ENCODE data around the gene HID1. TPM values are rescaled to one million over a fixed set of nuclear protein-coding genes. Genes with fewer than 3 reads are reported as not detected.

HID1 gene
- total RNA-seq, 3 donors from 2014 or later (not counting 1 experiment from before 2014, with no cell fraction given): 0.66 to 9.5 (median 2.8) TPM

DNA sequence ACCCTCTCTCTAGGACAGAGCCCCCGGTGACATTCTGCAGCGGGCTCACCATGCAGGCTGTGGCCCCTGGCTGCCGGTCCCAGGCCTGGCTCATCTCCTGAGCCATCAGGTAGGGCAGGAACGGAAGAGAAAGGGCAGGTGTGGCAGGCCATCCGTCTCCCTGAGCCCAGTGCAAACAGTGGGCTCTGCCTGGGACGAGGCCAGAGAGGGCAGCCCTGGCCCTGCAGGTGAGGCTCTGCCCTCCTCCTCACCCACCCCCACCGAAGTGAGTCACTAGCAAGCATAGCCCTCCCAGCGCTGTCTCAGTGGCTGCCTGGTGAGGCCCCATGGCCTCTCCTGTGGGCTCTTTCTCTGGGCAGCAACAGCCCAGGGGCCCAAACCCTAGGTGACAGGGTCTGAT lies 22.4 kb downstream of the HID1 start:
- ATAC-seq (no peak), DNase-seq (no peak)
- Mint-ChIP-seq H3K9me3 (no peaks in the 10 kb centered on the region), H3K4me3 (no peak overlapping the region), H3K27me3 (ENCODE audit: low read depth in 2 of 2) (peaks cover 0 to 1% of the 10 kb centered on the region in 2 donors), H3K4me1 (no peaks in the 10 kb centered on the region), H3K36me3 (no peaks in the 10 kb centered on the region), H3K27ac (no peak overlapping the region)
- no peak overlapping the region for H3K4me3 ChIP-seq (ENCODE audit: low read length)
- H3K9me3 ChIP-seq (ENCODE audit: control insufficient read depth, insufficient read depth, low read length): no peaks in the 10 kb centered on the region
- intact Hi-C loops (cut with micrococcal nuclease): no loop called here
- WGBS (ENCODE audit: insufficient coverage): 72% methylated on average over 8 of the region's 8 CpGs
- no peaks in the 10 kb centered on the region for H3K4me1 ChIP-seq (ENCODE audit: control insufficient read depth, insufficient read depth, low read length)
- H3K36me3 ChIP-seq (ENCODE audit: control insufficient read depth, insufficient read depth, low read length): no peaks in the 10 kb centered on the region
- no peaks in the 10 kb centered on the region for H3K27me3 ChIP-seq (ENCODE audit: control insufficient read depth, insufficient read depth, low read length)
- TF ChIP-seq, protein P1, sequence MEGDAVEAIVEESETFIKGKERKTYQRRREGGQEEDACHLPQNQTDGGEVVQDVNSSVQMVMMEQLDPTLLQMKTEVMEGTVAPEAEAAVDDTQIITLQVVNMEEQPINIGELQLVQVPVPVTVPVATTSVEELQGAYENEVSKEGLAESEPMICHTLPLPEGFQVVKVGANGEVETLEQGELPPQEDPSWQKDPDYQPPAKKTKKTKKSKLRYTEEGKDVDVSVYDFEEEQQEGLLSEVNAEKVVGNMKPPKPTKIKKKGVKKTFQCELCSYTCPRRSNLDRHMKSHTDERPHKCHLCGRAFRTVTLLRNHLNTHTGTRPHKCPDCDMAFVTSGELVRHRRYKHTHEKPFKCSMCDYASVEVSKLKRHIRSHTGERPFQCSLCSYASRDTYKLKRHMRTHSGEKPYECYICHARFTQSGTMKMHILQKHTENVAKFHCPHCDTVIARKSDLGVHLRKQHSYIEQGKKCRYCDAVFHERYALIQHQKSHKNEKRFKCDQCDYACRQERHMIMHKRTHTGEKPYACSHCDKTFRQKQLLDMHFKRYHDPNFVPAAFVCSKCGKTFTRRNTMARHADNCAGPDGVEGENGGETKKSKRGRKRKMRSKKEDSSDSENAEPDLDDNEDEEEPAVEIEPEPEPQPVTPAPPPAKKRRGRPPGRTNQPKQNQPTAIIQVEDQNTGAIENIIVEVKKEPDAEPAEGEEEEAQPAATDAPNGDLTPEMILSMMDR (IDR thresholded peaks at IDR 0.05): no peak
- no peak overlapping the region for H3K27ac ChIP-seq (ENCODE audit: low read length)

DNA sequence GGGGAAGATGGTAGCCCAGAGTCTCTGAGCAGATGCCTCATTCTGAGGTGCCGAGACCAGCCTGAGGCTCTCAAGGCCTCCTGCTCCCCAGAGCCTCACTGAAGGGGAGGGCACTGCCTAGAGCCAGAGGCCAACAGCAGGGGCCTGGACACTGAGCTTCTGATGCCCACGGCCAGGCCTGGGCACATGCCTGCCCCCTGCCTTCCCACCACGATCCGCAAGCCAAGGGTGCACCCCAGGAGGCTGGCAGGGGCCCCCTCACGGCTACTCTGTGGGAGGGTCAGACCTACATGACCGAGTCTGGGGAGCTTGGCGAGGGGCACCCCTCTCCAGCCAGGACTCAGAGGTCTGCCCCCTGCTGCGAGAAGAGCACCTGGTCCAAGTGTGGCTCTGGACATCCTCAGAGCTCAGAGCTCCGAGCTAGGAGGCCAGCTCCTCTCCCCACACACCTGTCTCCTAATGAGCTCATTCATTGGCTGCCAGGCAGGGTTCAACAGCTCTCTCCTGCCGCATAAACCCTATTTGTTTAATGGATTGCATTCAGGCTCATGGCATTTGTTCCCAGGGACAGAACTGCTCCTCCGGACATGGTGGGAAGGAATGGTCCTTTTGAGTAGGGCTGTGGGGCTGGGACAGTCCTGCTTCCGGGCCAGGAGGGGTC lies 23.0 kb downstream of the HID1 start:
- DNase-seq: no peak
- H3K4me1 ChIP-seq (ENCODE audit: control insufficient read depth, insufficient read depth, low read length): no peaks in the 10 kb centered on the region
- 74% methylated on average over 11 of the region's 12 CpGs for WGBS (ENCODE audit: insufficient coverage)
- Mint-ChIP-seq H3K27me3 (ENCODE audit: low read depth in 2 of 2) (peaks cover 0 to 5% of the 10 kb centered on the region in 2 donors), H3K4me3 (no peak overlapping the region), H3K4me1 (no peaks in the 10 kb centered on the region), H3K27ac (no peak overlapping the region), H3K36me3 (no peaks in the 10 kb centered on the region), H3K9me3 (no peaks in the 10 kb centered on the region)
- no peaks in the 10 kb centered on the region for H3K36me3 ChIP-seq (ENCODE audit: control insufficient read depth, insufficient read depth, low read length)
- no peak for ATAC-seq
- H3K27ac ChIP-seq (ENCODE audit: low read length): no peak overlapping the region
- H3K9me3 ChIP-seq (ENCODE audit: control insufficient read depth, insufficient read depth, low read length): no peaks in the 10 kb centered on the region
- TF ChIP-seq, protein P1 (IDR thresholded peaks at IDR 0.05): no peak
- H3K27me3 ChIP-seq (ENCODE audit: control insufficient read depth, insufficient read depth, low read length): no peaks in the 10 kb centered on the region
- intact Hi-C loops (cut with micrococcal nuclease): no loop called here
- no peak overlapping the region for H3K4me3 ChIP-seq (ENCODE audit: low read length)

DNA sequence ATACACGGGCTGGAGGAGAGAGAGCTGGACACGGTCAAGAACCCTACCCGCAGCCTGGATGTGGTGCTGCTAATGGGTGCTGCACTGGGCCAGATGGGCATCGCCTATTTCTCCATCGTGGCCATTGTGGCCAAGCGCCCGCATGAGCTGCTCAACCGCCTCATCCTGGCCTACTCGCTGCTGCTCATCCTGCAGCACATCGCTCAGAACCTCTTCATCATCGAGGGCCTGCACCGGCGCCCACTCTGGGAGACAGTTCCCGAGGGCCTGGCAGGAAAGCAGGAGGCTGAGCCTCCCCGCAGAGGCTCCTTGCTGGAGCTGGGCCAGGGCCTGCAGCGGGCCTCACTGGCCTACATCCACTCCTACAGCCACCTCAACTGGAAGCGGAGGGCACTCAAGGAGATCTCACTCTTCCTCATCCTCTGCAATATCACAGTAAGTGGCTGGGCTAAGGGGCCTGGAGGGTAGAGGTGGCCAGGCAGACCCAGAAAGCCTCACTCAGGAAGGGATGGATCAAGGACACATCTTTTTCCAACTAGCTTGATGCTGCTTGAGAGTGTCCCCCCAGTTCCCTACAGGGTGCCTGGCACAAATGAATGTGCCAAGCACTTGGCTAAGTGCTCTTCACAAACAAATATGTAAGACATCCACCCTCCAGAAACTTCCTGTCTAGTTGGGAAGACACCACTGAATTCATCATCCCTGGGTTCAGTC lies 25.4 kb downstream of the HID1 start:
- ATAC-seq: no peak
- DNase-seq: no peak
- Mint-ChIP-seq H3K36me3 (no peaks in the 10 kb centered on the region), H3K27ac (no peak overlapping the region), H3K27me3 (ENCODE audit: low read depth in 2 of 2) (peaks cover 6 to 12% of the 10 kb centered on the region in 2 donors), H3K9me3 (no peaks in the 10 kb centered on the region), H3K4me3 (no peak overlapping the region), H3K4me1 (no peaks in the 10 kb centered on the region)
- TF ChIP-seq, protein P1 (IDR thresholded peaks at IDR 0.05): no peak
- Histone ChIP-seq H3K27me3 (ENCODE audit: control insufficient read depth, insufficient read depth, low read length) (no peaks in the 10 kb centered on the region), H3K27ac (ENCODE audit: low read length) (no peak overlapping the region), H3K36me3 (ENCODE audit: control insufficient read depth, insufficient read depth, low read length) (no peaks in the 10 kb centered on the region), H3K9me3 (ENCODE audit: control insufficient read depth, insufficient read depth, low read length) (no peaks in the 10 kb centered on the region), H3K4me3 (ENCODE audit: low read length) (no peak overlapping the region), H3K4me1 (ENCODE audit: control insufficient read depth, insufficient read depth, low read length) (no peaks in the 10 kb centered on the region)
- WGBS (ENCODE audit: insufficient coverage): 91% methylated on average over 17 of the region's 17 CpGs
- intact Hi-C loops (cut with micrococcal nuclease): no loop called here
